CMK (cell line): ENCODE measurements around the gene ST8SIA5.

Experiments
- DNase-seq: peaks from one replicate; pipeline ENCODE4 v3.0.0-alpha.2; 2010; ENCODE audit warnings: low read depth

Gene ST8SIA5

DNA sequence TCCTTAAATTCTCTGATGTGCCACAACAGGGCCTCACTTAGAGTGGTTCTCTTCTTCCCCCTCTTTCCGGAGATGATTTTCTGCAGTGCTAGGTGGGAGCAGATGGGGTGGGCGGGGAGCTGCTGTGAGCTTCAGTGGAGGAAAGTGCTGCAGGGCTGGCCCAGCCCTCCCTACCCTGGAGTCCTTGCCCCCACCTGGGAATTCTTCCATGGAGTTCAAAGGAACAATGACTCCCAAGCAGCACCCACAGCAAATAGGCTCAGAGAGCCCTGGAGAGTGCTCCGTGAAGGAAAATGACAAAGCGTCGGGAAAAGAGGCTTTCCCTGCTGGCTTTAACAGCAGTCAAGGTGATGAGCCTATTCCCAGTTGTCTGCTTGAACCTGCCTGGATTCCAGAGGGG lies 128.6 kb downstream of the ST8SIA5 start:
- no peak for DNase-seq

DNA sequence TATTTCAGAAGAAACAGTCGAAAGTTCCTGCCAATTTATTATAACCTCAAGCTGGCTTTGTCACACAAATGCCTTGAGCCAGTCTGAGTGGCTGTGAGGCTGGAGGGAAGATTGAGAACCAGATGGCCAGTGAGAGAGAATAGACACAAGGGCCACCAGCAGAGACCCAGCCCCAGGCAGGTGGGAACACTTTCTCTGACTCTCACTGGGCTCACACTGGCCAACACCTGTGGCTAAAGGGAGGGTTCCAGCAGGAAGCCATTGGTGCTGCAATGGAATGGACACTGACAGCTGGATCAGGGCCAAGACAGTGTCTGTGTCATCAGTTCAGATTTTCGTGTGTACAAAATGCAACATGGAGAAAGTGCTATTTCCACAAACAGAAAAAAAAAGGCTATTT lies 129.7 kb downstream of the ST8SIA5 start:
- no peak for DNase-seq

GRCh38 chr18:46625069-46625468 lies 131.8 kb downstream of the ST8SIA5 start:
- DNase-seq = no peak

- no peak for DNase-seq
Measured at GRCh38 chr18:46624127-46624526, 132.7 kb downstream of the ST8SIA5 start.

GRCh38 chr18:46623541-46623940 lies 133.3 kb downstream of the ST8SIA5 start:
- DNase-seq = no peak

DNA sequence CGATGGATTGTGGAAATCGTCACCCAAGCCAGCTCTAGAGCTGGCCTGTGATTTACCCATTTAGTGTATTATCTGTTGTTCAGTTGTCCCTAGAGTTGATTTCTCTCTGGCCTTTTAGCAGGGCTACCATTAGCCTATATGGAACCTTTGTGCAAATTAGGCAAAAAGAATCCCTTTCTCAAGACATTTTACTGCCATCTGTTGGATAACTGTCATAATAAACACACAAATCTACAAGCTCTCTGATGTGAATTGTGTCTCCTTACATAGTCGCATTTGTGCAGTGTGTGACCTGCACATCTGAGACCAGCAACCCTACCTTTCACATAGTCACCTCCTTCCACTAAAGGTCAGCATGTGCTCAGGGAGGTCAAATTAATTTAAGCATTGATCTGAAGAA lies 133.9 kb downstream of the ST8SIA5 start:
- DNase-seq = no peak

DNA sequence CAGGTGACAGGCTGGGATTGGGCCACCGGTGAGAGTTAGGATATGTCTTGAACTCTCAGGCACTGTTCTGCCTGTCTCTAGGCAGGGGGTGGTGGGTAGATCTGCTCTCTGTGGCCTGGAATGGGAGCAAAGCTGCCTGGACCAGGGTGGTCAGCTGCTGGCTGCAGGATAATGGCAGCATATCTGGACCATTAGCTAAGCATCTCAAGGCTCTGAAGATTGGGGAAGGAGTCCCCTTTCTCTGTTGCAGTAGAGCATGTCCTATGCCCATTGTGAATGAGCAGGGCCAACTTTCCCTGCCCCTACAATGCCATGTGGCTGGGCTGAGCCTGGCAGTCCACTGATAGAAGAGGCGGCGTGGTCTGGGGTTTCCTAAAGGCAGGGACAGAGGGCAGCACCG lies 134.4 kb downstream of the ST8SIA5 start:
- no peak for DNase-seq

DNA sequence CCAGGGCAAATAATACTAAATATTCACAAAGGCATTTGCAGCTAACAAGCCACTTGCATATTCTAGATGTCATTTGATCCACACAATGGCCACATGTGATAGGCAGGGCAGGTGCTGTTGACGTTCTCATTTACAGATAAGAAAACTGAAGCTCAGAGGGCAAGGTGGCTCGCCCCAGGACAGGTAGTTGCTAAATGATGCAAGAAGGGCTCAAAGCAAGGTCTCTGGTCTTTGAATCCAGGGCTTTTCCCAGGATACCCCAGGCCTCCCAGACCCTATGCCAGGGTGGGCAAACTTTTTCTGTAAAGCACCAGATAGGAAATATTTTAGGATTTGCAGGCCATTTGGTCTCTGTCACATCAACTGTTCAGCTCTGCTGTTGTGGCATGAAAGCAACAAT lies 135.0 kb downstream of the ST8SIA5 start:
- no peak for DNase-seq

- DNase-seq = no peak
Measured at GRCh38 chr18:46621111-46621766, 135.6 kb downstream of the ST8SIA5 start.

GRCh38 chr18:46619559-46619958 lies 137.3 kb downstream of the ST8SIA5 start:
- DNase-seq = no peak
